Measurements from ENCODE around the gene RTN4IP1.
"Not testable (repeated sequence)": the region's sequence is repeated elsewhere in the genome, so short reads cannot be mapped to it uniquely, and the experiment has no call there.

RTN4IP1 gene

DNA sequence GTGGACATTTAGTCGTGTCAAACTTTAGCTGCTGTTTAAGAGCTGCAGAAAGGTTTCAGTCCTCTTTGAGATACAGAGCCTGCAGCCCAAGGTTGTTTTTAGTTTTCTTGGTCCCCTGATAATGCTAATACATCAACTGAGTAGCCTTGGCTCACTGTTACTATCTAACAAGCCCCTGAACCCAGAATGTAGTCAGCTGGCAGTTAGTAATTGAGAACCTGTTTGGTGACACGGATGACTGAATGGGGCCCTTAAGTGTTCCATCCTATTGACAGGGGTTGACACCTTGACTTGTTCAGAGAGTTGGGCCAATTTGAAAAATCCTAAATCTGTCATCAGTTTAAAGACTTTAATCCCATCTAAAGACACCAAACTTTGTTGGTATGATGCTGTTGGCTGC, 2.8 kb downstream of the RTN4IP1 start:
- DNase-seq: no peak

DNA sequence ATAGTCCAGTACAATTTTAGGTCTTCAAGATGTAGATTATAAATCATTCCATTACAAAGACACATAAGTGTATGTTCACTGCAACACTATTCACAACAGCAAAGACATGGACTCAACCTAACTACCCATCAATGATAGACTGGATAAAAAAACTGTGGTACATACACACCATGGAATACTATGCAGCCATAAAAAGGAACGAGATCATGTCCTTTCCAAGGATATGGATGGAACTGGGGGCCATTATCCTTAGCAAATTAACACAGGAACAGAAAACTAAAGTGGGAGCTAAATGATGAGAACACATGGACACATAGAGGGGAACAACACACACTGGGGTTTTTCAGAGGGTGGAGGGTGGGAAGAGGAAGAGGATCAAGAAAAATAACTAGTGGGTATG, 6.3 kb downstream of the RTN4IP1 start:
- DNase-seq: no peak

DNA sequence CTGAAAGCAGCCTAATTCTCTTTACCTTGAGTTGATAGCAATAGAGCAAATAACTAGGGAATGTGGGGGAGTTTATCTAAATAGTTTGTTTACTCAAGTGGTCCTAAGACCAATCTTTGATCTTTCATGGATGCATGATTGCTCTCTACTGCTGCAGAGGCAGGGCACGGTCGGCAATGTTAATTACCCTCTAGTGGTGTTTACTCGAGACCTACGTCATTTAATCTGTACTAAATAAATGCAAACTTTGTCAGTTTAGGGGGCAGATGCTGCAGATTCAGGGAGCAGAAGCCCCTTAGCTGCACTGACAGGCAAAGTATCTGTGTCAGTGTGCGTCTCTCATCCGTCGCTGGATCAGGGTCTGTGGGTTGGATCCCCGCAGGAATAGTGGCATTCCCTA, 6.9 kb downstream of the RTN4IP1 start:
- no peak for DNase-seq

DNA sequence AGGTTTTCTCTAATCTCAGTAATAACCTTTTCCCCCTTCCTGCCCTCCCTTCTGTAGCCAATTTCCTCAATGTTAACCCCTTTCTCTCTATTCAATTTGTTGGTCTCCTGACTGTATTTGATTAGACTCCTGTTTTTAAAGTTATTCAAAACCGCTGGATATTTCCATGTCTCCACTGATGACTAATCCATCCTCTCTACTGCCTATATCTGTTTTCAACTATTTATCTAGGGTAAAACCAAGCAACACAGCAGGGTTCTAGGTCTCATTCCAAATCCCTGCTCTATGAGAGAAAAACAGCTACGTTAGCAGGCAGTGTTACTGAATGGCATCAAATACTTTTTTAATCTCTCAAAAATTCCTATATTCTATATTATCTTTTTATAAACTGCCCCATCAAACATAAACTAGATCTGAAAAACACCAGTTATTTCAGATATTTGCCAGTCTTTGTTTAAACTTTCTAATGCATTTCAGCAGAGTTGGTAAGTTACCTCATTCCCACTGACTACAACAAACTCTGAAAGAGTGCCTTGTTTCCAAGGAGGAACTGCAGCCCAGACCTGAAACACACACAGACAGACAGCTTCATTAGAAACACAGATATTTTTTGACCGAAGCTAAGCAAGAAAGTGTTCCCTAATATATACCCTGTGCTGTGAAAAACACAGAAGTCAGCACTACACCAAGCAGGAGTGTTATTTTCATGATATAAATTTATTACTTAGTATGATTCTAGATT, 8.2 kb downstream of the RTN4IP1 start:
- DNase-seq: no peak

DNA sequence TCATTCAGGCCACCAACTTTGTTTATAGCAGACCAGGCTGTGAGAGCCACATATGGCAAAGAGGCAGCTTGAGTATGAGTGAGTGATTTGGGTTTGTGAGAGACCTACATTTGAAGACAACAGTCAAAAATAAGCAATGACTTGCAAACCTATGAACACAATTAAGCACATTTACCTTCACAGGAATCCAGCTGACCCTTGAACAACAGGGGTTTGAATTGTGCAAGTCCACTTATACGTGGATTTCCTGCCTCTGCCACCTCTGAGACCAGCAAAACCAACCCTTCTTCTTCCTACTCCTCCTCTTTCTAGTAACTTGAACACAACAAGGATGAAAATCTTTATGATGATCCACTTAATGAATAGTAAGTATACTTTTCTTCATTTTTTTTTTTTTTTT, 10.1 kb downstream of the RTN4IP1 start:
- no peak for DNase-seq

DNA sequence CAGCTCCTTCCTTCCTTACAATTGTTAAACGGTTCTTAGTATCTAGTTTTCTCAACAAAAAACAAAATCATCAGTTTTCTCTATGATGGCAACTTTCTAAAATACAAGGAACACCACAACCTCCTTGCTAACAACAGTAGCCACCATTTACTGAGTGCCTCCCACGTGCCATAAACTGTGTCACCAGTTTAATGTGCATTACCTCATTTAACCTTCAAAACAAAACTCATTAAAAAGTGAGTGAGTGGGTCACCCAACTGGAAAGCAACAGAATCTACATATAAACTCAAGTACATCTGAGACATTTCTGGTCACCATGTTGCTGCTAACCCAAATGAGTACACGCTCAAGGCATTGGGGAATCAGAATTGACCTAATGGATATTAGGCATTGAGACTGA, 11.0 kb downstream of the RTN4IP1 start:
- no peak for DNase-seq

DNA sequence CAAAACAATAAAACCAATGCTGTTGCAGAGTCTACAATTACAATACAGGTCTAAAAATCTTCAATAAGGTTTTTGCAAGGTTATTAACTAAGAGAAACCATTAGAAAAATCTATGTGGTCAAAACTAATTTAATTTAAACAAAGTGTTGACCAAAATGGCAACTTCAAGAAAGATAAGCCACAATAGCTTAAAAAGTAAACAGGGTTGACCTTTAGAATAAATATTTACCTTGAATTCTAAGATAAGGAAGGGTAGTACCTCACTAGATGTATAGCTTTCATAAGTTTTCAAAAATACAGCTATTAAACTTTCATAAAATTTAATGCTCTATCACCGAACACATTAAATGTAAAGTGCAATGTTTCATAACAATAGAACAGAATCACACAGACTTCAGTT, 11.4 kb downstream of the RTN4IP1 start:
- DNase-seq: no peak

DNA sequence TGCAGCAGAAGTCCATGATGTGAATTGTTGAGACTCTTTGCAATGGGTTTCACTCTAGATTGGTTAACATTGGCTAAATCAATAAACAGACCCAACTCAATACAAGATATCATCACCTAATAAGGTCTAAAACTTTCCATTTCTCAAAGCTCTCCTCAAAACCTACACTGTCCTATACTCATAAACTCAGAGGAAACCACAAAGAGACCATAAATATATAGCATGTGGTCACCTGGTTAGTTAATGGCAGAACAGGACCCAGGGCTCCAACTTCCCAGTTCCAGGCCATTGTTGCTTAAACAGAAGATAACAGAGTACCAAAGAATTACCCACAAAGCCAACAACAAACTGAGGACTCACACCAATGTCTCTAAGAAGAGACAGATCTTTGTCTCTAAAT, 12.0 kb downstream of the RTN4IP1 start:
- DNase-seq: no peak

DNA sequence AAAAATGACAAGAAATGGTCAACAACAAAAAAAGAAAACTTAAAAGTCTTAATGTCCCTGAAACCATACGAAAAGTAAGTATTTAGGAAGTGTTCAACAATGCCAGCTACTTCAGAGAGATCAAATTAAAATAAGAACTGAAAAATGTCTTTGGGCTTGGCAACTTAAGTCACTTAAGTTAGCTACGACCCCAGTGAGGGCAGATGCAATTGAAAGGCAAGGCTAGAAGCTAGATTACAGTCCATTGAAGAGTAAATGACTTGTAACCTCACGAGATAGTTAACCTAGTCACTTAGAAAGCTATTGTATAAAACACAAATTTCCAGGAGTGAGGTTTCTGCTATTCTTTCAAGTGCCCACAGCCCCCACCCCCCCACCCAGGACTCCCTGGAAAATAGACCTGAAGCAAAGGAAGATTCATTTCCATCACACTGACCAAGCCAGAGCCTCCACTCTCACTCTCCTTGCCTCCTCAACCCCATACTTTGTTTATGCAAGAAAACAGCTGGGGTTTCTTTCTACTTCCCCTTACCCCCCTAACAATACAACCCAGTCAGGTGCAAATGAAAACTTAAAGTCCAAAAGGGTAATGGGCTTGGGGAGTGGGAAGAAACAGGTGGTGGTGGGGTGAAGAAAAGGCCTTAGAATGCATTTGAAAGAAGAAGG, 14.6 kb downstream of the RTN4IP1 start:
- no peak for DNase-seq

DNA sequence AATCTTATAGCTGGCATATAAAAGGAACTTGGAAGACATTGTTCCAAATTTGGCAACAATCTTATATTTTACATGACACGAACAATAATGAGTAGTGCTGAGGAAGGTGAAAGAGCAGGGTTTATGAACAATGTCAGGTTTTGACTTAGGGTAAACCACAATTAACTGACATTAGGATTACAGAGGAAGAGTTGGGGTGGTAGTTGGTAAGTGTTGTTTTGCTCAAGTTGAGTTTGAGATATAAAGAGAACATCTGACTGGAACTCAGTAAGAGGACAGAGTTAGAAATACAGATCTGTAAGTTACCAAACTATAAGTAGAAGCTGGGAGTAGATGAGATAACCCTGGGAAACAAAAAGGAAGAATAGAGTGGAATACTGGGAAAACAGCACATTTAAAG, 15.1 kb downstream of the RTN4IP1 start:
- DNase-seq: no peak

DNA sequence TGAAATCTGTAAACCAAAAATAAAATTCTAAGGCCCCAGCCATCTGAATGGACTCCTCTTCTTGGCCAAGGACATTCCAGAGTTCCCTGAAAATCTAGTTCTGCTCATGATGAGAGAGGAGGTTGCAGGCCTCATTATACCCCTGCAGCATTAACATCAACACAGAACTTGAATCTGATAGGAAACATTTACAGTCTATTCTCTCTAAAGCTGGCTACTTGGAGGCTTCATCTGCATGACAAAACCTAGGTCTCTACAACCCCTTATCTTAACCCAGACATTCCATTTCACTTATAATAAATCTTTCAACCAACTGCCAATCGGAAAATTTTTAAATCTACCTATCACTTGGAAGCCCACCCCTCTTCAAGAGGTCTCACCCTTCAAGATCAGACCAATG, 15.7 kb downstream of the RTN4IP1 start:
- DNase-seq: no peak

DNA sequence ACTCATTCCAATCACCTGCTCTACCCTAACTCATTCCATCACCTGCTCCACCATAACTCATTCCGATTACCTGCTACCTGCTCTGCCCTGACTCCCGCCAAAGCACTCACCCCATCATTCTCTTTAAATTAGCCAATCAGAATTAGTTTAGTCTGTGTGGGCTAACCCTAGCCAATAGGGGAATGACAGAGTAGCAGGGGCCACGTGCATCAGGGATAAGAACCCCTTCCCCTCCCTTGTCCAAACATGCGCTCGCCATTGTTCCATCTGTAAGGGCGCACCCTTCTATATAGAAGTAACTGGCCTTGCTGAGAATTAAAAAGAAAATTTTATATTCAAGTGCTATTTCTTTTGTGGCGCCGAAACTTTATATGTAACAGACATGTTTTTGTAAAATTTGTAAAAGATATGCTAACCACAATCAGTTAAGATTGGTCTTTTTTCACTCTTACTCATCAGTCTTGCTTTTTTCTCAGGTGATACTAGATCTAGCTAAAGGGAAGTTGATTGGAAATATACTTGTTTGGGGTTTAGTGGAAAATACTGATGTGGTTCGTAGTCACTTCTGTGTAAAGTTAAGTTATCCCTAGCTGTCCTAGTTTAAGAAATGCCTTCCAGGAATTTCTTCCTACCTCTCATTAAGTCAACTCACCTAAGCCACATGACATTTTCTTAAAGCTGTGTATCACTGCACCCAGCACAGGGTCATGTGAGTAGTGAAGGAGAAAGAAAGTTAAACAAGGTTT, 16.5 kb downstream of the RTN4IP1 start:
- no peak for DNase-seq

DNA sequence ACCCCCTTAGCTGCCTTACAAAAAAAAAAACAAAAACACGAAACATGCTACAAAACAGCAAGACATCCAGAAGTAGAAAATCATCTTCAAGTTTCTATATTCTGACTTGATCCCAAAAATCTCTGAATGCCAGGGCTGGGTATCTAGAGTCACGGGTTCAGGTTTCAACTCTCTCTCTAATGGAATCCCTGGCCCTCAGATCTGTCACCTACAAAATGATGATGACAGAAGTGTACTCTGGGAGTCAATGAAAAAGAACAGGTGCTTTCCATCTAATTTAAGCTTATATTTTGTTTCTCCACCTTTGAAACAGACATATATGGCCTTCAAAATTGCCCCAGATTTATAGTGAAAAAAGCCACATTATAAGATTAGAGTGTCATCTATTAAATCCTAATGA, 18.3 kb downstream of the RTN4IP1 start:
- DNase-seq: no peak

DNA sequence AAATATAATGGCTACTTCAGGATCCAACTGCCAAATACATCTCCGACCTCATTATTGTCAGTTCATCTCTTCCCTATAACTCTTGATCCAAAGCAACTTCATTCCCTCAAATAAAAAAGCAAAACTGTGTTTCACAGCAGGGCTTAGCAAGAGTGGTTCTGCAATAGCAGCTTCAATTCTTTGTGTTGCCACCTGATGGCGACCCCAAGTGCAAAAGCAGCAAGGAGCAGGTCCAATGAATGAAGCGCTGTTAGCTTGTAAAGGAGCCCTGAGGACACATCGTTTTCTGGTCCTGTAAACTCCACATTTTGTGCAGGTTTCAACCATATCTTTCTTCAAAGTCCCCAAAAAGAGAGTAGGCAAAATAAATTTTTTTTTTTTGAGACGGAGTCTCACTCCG, 19.6 kb downstream of the RTN4IP1 start:
- DNase-seq: peak; percentile 66

DNA sequence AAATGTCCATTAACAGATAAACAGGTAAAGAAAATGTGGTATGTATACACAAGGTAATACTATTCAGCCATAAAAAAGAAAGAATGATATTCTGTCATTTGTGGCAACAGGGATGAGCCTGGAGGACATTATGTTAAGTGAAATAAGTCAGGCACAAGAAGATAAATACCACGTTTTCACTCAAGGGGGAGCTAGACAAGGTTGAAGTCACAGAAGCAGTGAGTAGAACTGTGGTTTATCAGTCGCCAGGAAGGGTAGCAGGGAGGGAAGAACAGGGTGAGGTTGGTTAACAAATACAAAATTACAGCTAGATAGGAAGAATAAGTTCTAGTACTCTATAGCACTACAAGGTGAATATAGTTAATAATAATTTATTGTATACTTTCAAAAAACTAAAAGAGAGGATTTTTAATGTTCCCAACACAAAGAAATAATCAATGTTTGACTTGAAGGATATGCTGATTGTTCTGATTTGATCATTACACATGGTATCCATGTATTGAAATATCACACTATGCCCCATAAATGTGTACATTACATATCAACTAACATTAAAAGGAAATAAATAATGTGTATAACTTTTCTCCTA, 21.1 kb downstream of the RTN4IP1 start:
- DNase-seq: no peak

DNA sequence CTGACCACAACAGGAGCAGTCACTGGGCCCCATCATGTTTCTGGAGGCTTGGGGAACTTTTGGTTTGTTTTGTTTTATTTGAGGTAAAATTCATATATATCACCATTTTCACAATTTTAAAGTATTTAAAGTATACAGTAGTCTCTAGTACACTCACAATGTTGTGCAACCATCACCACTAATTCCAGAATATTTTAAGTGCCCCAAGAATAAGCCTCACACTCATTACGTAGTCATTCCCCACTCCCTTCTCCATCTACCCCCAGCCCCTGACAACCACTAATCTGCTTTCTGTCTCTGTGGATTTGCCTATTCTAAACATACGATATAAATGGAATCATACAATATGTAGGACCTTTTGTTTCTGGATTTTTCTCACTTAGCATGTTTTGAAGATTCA, 29.0 kb downstream of the RTN4IP1 start:
- DNase-seq: no peak

DNA sequence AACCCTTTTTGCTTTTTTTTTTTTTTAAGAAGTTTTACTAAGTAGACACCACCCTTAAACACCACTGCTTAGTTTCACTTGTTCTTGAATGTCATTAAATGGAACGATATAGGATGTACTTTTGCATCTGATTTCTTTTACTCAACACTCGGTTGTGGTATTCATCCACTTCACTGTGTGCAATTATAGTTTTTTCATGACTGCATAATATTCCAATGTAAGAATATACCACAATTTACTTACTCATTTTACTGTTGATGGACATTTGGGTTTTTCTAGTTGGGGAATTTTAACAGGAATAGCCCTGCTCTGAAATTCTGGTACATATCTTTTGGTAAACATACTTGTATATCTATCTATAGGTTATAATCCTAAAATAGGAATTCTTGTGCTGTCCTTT, 29.9 kb downstream of the RTN4IP1 start:
- no peak for DNase-seq

DNA sequence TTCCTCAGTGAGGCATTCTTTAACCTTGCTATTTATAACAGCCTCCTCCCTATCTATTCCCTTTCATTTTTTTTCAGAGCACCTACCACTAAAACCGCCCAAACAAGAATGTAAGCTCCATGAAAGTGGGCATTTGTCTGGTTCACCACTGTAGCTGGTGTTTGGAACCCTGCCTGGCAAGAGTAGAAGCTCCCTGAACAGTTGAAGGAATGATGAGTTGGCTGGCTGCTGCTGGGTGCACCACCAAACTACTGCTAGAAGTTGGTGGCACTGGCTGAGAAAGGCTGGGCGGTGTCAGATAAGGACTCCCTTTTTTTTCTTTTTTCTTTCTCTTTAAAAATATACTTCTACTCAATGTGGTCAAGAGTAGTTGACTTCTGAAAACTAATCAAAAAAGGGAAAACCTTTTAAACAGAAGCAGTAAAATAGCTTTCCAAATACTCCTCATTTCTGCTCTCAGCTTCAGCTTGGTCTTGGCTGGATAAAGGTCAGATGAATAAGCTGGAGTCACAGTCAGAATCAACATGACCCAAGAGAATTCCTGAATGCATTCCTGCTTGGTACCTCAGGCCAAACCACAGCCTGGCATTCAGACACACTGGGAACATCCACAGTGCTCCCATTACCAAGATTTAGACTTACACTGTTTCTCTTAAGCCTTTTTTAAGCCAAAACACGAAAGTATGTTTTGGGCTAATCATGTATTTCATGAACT, 38.0 kb downstream of the RTN4IP1 start:
- peak; percentile 65 for DNase-seq

DNA sequence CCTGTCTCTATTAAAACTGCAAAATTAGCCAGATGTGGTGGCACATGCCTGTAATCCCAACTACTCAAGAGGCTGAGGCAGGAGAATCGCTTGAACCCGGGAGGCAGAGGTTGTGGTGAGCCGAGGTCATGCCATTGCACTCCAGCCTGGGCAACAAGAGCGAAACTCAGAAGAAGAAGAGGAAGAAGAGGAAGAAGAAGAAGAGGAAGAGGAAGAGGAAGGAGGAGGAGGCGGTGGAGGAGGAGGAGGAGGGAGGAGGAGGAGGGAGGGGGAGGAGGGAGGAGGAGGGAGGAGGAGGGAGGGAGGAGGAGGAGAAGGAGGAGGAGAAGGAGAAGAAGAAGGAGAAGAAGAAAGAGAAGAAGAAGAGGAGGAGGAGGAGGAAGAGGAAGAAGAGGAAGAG, 40.4 kb downstream of the RTN4IP1 start:
- not testable (repeated sequence) for DNase-seq

DNA sequence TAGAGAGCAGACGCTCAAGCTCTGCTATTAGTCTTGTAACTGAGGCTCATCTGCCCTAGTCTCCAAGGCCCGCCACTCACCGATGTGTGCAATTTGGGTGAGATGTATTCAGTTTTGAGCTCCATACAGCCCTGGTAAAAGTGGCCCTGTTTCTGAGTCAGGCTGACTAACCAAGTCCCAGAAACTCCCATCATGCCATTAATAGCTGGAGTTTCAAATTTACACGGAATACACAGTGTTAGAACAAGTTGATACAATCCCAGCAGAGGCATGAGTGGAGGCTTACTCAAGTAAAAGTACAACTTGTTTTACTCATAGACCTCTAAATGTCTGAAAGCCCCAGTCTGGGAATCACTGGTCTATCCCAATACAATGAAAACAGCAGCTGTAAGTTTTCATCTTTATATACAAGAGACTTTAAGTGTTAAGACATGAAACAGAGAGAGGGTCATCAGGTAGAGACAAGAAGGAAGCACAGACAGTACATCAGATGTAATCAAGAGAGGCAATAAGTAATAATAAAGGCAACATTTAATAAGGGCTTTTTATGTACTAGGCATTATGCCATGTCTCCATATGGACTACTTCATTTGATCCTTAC, 42.4 kb downstream of the RTN4IP1 start:
- DNase-seq: no peak

DNA sequence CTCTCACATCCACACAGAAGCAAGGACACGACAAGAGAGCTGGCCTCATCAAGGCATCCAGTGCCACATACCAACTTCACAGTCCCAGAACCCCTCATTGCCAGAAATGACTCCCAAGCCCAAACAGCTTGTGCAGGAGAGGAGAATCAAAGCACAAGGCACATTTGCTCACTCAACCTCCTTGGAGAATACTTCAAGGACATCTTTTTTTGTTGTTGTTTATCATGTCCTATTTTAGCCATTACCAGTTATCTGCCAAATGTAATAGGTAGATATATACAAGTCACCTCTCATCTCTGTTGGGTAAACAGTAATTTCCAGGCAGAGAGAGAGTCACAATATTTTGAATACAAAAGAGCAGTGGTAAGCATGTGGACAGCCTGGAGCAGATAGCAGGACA, 47.8 kb downstream of the RTN4IP1 start:
- no peak for DNase-seq

DNA sequence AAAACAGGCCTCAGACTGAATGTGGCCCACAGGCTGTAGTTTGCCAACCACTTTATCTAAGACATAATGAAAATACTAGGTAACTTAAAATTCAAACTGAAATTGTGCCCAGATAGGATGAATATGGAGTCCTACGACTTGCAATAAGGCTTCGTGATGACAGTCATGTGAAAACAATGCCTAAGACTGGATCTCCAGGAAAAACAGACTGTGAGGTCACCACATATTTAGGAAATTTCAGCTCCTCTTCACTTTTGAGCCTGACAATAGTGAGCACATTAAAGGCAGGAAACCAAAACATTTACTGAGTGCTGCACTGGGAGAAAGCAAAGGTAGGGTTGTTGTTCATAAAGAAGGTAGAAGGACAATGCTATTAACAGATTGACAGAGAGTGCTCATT, 50.0 kb downstream of the RTN4IP1 start:
- no peak for DNase-seq

Data from islet precursor cell (in vitro differentiated cells).